H9 (cell line): ENCODE data around the gene PCSK2. TPM values are rescaled to one million over a fixed set of nuclear protein-coding genes. Genes with fewer than 3 reads are reported as not detected.
A peak's percentile ranks its signal among the peaks of the same experiment; 100 is the strongest.

Experiments used
- DNase-seq: peaks from one replicate; pipeline ENCODE4 v3.0.0-alpha.2; 2017
- H2AFZ ChIP-seq: one replicate; pipeline ENCODE4 v1.6.1; 2013; ENCODE audit warnings: mild to moderate bottlenecking, low read length, control low read depth, moderate library complexity
- H2AK5ac ChIP-seq: 2 replicates; pipeline ENCODE4 v1.6.1; 2013; ENCODE audit warnings: low read length, control low read depth, mixed read lengths; ENCODE audit not compliant: insufficient read length
- H2BK120ac ChIP-seq: one replicate; pipeline ENCODE4 v1.6.1; 2013; ENCODE audit warnings: low read depth, mild to moderate bottlenecking, low read length, control low read depth, inconsistent platforms; ENCODE audit not compliant: poor library complexity, severe bottlenecking
- H2BK12ac ChIP-seq: 2 replicates; pipeline ENCODE4 v1.6.1; 2013; ENCODE audit warnings: low read length, control low read depth, mixed read lengths, low read depth; ENCODE audit not compliant: insufficient read length
- H2BK15ac ChIP-seq: 2 replicates; pipeline ENCODE4 v1.6.1; 2013; ENCODE audit warnings: low read depth, low read length, control low read depth
- H2BK20ac ChIP-seq: one replicate; pipeline ENCODE4 v1.6.1; 2013; ENCODE audit warnings: low read depth, mild to moderate bottlenecking, low read length, control low read depth, inconsistent platforms; ENCODE audit not compliant: poor library complexity, severe bottlenecking
- H2BK5ac ChIP-seq: 2 replicates; pipeline ENCODE4 v1.6.1; 2013; ENCODE audit warnings: low read length, control low read depth, mixed read lengths; ENCODE audit not compliant: insufficient read length
- H3K14ac ChIP-seq: 2 replicates; pipeline ENCODE4 v1.6.1; 2013; ENCODE audit warnings: low read length, control low read depth; ENCODE audit not compliant: insufficient read depth
- H3K18ac ChIP-seq: 2 replicates; pipeline ENCODE4 v1.6.1; 2013; ENCODE audit warnings: low read depth, mild to moderate bottlenecking, mixed read lengths, low read length, control low read depth; ENCODE audit not compliant: insufficient read length
- H3K23ac ChIP-seq: 2 replicates; pipeline ENCODE4 v1.6.1; 2013; ENCODE audit warnings: low read length, control low read depth, mixed read lengths, low read depth; ENCODE audit not compliant: insufficient read length
- H3K23me2 ChIP-seq: 2 replicates; pipeline ENCODE4 v1.6.1; 2013; ENCODE audit warnings: low read depth, mild to moderate bottlenecking, mixed read lengths, low read length, control low read depth; ENCODE audit not compliant: insufficient read length, poor library complexity, severe bottlenecking
- H3K27ac ChIP-seq: 2 replicates; pipeline ENCODE4 v1.5.1; 2013; ENCODE audit warnings: low read length, control low read depth, mixed read lengths, low read depth; ENCODE audit not compliant: insufficient read length
- H3K27me3 ChIP-seq: 2 replicates; pipeline ENCODE4 v1.6.1; 2013; ENCODE audit warnings: low read length, control low read depth, inconsistent platforms; ENCODE audit not compliant: insufficient read depth
- H3K4ac ChIP-seq: 2 replicates; pipeline ENCODE4 v1.6.1; 2013; ENCODE audit warnings: low read depth, mild to moderate bottlenecking, control low read depth, inconsistent platforms, low read length, moderate library complexity
- H3K4me1 ChIP-seq: 2 replicates; pipeline ENCODE4 v1.6.1; 2013; ENCODE audit warnings: low read length, control low read depth, inconsistent platforms; ENCODE audit not compliant: insufficient read depth
- H3K4me2 ChIP-seq: 2 replicates; pipeline ENCODE4 v1.6.1; 2013; ENCODE audit warnings: low read length, control low read depth, mixed read lengths; ENCODE audit not compliant: insufficient read length, insufficient read depth
- H3K56ac ChIP-seq: 2 replicates; pipeline ENCODE4 v1.6.1; 2013; ENCODE audit warnings: low read depth, mild to moderate bottlenecking, mixed read lengths, low read length, control low read depth; ENCODE audit not compliant: insufficient read length
- H3K79me1 ChIP-seq: 2 replicates; pipeline ENCODE4 v1.6.1; 2013; ENCODE audit warnings: low read depth, mild to moderate bottlenecking, moderate library complexity, low read length, control low read depth, inconsistent platforms; ENCODE audit not compliant: insufficient read depth, poor library complexity, severe bottlenecking
- H3K79me2 ChIP-seq: 2 replicates; pipeline ENCODE4 v1.6.1; 2013; ENCODE audit warnings: low read length, control low read depth, inconsistent platforms; ENCODE audit not compliant: insufficient read depth
- H3K9ac ChIP-seq: 2 replicates; pipeline ENCODE4 v1.6.1; 2013; ENCODE audit warnings: low read length, control low read depth, mixed read lengths; ENCODE audit not compliant: insufficient read length; ENCODE audit errors: extremely low read depth
- H3K9me3 ChIP-seq: one replicate; pipeline ENCODE4 v1.6.1; 2013; ENCODE audit warnings: low read depth, low read length, inconsistent platforms; ENCODE audit not compliant: control insufficient read depth
- H3T11ph ChIP-seq: one replicate; pipeline ENCODE4 v1.6.1; 2013; ENCODE audit warnings: mild to moderate bottlenecking, low read length, control low read depth, inconsistent platforms
- H4K20me1 ChIP-seq: one replicate; pipeline ENCODE4 v1.6.1; 2013; ENCODE audit not compliant: control insufficient read depth, insufficient read length, insufficient read depth
- H4K5ac ChIP-seq: 2 replicates; pipeline ENCODE4 v1.6.1; 2013; ENCODE audit warnings: low read depth, mild to moderate bottlenecking, mixed read lengths, low read length, control low read depth; ENCODE audit not compliant: insufficient read length
- H4K8ac ChIP-seq: replicated peaks from 2 replicates; pipeline ENCODE4 v1.6.1; 2013; ENCODE audit warnings: low read length, control low read depth, mixed read lengths, low read depth; ENCODE audit not compliant: insufficient read length
- H4K91ac ChIP-seq: 2 replicates; pipeline ENCODE4 v1.6.1; 2013; ENCODE audit warnings: low read depth, mild to moderate bottlenecking, moderate library complexity, mixed read lengths, low read length, control low read depth; ENCODE audit not compliant: insufficient read length
- H3K27ac Mint-ChIP-seq, 3 experiments: 2 replicates in 2 of 3; 3 replicates in 1 of 3; pipeline ENCODE4 v1.8.0; 2020 to 2021; ENCODE audit warnings: mixed read lengths in 3 of 3, mild to moderate bottlenecking in 1 of 3, moderate library complexity in 1 of 3
- H3K27me3 Mint-ChIP-seq: 2 replicates; pipeline ENCODE4 v1.8.0; 2021; ENCODE audit warnings: low read depth, mild to moderate bottlenecking, moderate library complexity, mixed read lengths
- H3K36me3 Mint-ChIP-seq, 3 experiments: 2 replicates in 2 of 3; 3 replicates in 1 of 3; pipeline ENCODE4 v1.8.0; 2020 to 2021; ENCODE audit warnings: low read depth in 3 of 3, mixed read lengths in 3 of 3; ENCODE audit not compliant: insufficient read depth in 1 of 3
- H3K4me1 Mint-ChIP-seq, 2 experiments: 2 replicates each; pipeline ENCODE4 v1.8.0; 2020; ENCODE audit warnings: mixed read lengths in 2 of 2
- H3K4me3 Mint-ChIP-seq, 2 experiments: 2 replicates in 1 of 2; 3 replicates in 1 of 2; pipeline ENCODE4 v1.8.0; 2020 to 2021; ENCODE audit warnings: mild to moderate bottlenecking in 2 of 2, mixed read lengths in 2 of 2, moderate library complexity in 1 of 2
- H3K9me3 Mint-ChIP-seq, 2 experiments: 2 replicates in 1 of 2; 3 replicates in 1 of 2; pipeline ENCODE4 v1.8.0; 2020; ENCODE audit warnings: mild to moderate bottlenecking in 2 of 2, mixed read lengths in 2 of 2, moderate library complexity in 1 of 2
- WGBS: extraction: QIAGEN DNeasy Blood & Tissue Kit; methylation state at CpG from one replicate; pipeline ENCODE4 v1.1.7; 2013; ENCODE audit warnings: missing lambda C conversion rate, low lambda C conversion rate, mixed read lengths; ENCODE audit not compliant: insufficient read length; ENCODE audit errors: extremely low coverage; 5-methylcytosine and 5-hydroxymethylcytosine counted together
- total RNA-seq: library from RNA; stranded (reverse); gene quantifications from 2 replicates; pipeline ENCODE4 v1.2.1, GENCODE V29; 2021
- TF ChIP-seq, protein P1 (sequence below): fragments of 200-600 bp; sonication (generic); conservative IDR thresholded peaks from 3 replicates; pipeline ENCODE4 v1.8.0; 2021; ENCODE audit warnings: antibody characterized with exemption, mild to moderate bottlenecking

Gene PCSK2
- total RNA-seq, 1 experiment from 2014 or later = 2.8 TPM

DNA sequence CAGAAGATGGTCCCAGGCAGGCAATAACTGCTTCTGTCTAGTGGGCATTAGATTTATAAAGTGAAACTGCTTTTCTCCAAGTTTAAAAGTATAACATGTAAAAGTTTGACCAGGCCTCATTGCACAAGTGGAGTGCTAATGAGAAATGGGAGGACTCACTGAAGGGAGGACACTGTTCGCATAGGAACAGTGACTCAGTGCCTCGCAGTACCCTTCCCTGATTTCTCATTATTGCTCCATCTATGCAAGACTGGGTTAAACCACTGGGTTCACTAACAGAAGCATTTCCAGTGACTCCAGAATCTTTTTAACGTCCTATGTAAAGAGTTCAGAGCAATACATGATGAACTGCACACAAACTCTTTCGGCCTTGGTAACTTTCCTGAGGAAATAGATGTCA, 79.6 kb downstream of the PCSK2 start:
- no peak overlapping the region for H2BK5ac ChIP-seq
- no peak overlapping the region for H2AK5ac ChIP-seq
- peaks cover 2% of the 10 kb centered on the region; the same call in 1 of the 2 replicates for H3K4me1 ChIP-seq
- H3K18ac ChIP-seq = no peak overlapping the region
- no peaks in the 10 kb centered on the region for H3K27me3 Mint-ChIP-seq
- no peak overlapping the region for H4K5ac ChIP-seq
- no peak overlapping the region for H2BK12ac ChIP-seq
- TF ChIP-seq, protein P1, sequence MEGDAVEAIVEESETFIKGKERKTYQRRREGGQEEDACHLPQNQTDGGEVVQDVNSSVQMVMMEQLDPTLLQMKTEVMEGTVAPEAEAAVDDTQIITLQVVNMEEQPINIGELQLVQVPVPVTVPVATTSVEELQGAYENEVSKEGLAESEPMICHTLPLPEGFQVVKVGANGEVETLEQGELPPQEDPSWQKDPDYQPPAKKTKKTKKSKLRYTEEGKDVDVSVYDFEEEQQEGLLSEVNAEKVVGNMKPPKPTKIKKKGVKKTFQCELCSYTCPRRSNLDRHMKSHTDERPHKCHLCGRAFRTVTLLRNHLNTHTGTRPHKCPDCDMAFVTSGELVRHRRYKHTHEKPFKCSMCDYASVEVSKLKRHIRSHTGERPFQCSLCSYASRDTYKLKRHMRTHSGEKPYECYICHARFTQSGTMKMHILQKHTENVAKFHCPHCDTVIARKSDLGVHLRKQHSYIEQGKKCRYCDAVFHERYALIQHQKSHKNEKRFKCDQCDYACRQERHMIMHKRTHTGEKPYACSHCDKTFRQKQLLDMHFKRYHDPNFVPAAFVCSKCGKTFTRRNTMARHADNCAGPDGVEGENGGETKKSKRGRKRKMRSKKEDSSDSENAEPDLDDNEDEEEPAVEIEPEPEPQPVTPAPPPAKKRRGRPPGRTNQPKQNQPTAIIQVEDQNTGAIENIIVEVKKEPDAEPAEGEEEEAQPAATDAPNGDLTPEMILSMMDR = no peak
- no peak overlapping the region for H2BK120ac ChIP-seq
- H3K9ac ChIP-seq = no peak overlapping the region
- H3K9me3 ChIP-seq = no peaks in the 10 kb centered on the region
- H4K8ac ChIP-seq = no peak overlapping the region
- no peak overlapping the region for H2BK15ac ChIP-seq
- no peaks in the 10 kb centered on the region for H3K23me2 ChIP-seq
- H3K27ac ChIP-seq = no peak overlapping the region
- no peaks in the 10 kb centered on the region for H3K79me2 ChIP-seq
- no peak overlapping the region for H3K4ac ChIP-seq
- DNase-seq = no peak
- no peak overlapping the region for H3T11ph ChIP-seq
- H3K56ac ChIP-seq = no peak overlapping the region
- no peaks in the 10 kb centered on the region for H3K27me3 ChIP-seq
- H3K4me3 Mint-ChIP-seq = no peak overlapping the region
- H4K20me1 ChIP-seq = no peaks in the 10 kb centered on the region
- no CpG with 5 or more reads among the region's 4 CpGs for WGBS
- H2BK20ac ChIP-seq = no peak overlapping the region
- H3K27ac Mint-ChIP-seq = 0 out of 7 replicates have a peak overlapping the region, but pooled peaks of 1 of the 3 experiments have one; percentile 33
- no peak overlapping the region for H4K91ac ChIP-seq
- no peak overlapping the region for H3K14ac ChIP-seq
- H3K23ac ChIP-seq = no peak overlapping the region
- no peaks in the 10 kb centered on the region for H3K79me1 ChIP-seq
- H3K36me3 Mint-ChIP-seq = peaks cover 0 to 7% (median 0%) of the 10 kb centered on the region in 3 experiments; a peak in 2 of 7 replicates
- no peak overlapping the region for H3K4me2 ChIP-seq
- H3K4me1 Mint-ChIP-seq = peaks cover 13 to 17% of the 10 kb centered on the region in 2 experiments
- H3K9me3 Mint-ChIP-seq = peaks cover 1 to 7% of the 10 kb centered on the region in 2 experiments; a peak in 2 of 5 replicates
- H2AFZ ChIP-seq = no peak overlapping the region
